Left renal pelvis (tissue), 4 donors: ENCODE data around the gene MIOS. TPM values are rescaled to one million over a fixed set of nuclear protein-coding genes. Genes with fewer than 3 reads are reported as not detected.

ENCODE experiments used
- DNase-seq, 4 donors: peaks; one replicate each; pipeline ENCODE4 v3.0.0-alpha.2; 2013; ENCODE audit warnings: low read depth in 4 of 4, low spot score in 3 of 4
- polyA plus RNA-seq, 4 donors: library from polyadenylated mRNA; unstranded; fragments of 120-200 nt; gene quantifications; one replicate each; pipeline ENCODE4 v1.2.1, GENCODE V29; 2013; ENCODE audit not compliant: insufficient read length in 4 of 4

MIOS gene
- polyA plus RNA-seq, 4 donors = 42.1 to 58.2 (median 46.3) TPM

- no peak for DNase-seq
Measured at GRCh38 chr7:7581531-7582179, 15.0 kb downstream of the MIOS start.

GRCh38 chr7:7582596-7582995, 15.9 kb downstream of the MIOS start:
- no peak for DNase-seq

- no peak for DNase-seq
Measured at GRCh38 chr7:7583731-7584130, 17.0 kb downstream of the MIOS start.

GRCh38 chr7:7584653-7585052, 18.0 kb downstream of the MIOS start:
- DNase-seq = no peak

- no peak for DNase-seq
Measured at GRCh38 chr7:7585241-7585928, 18.7 kb downstream of the MIOS start.

GRCh38 chr7:7595451-7595850, 28.8 kb downstream of the MIOS start:
- no peak for DNase-seq

- DNase-seq = no peak
Measured at GRCh38 chr7:7596176-7596575, 29.5 kb downstream of the MIOS start.

- DNase-seq = no peak
Measured at GRCh38 chr7:7607010-7607409, 40.3 kb downstream of the MIOS start.

- no peak for DNase-seq
Measured at GRCh38 chr7:7609330-7609729, 42.6 kb downstream of the MIOS start.

- no peak for DNase-seq
Measured at GRCh38 chr7:7612519-7612918, 45.8 kb downstream of the MIOS start.

GRCh38 chr7:7613210-7613609, 46.5 kb downstream of the MIOS start:
- no peak for DNase-seq

GRCh38 chr7:7614018-7614741, 47.5 kb downstream of the MIOS start:
- DNase-seq = no peak

- no peak for DNase-seq
Measured at GRCh38 chr7:7617550-7617949, 50.9 kb downstream of the MIOS start.

- DNase-seq = no peak
Measured at GRCh38 chr7:7618410-7618809, 51.7 kb downstream of the MIOS start.

GRCh38 chr7:7620236-7620635, 53.6 kb downstream of the MIOS start:
- no peak for DNase-seq

- DNase-seq = no peak
Measured at GRCh38 chr7:7620644-7621210, 54.0 kb downstream of the MIOS start.

- DNase-seq = no peak
Measured at GRCh38 chr7:7628476-7628875, 61.8 kb downstream of the MIOS start.

- DNase-seq = no peak
Measured at GRCh38 chr7:7630626-7631329, 64.1 kb downstream of the MIOS start.

- no peak for DNase-seq
Measured at GRCh38 chr7:7639421-7639820, 72.7 kb downstream of the MIOS start.

- DNase-seq = peak in 1 of 4 donors; percentile 29
Measured at GRCh38 chr7:7639847-7640220, 73.2 kb downstream of the MIOS start.
